Hindlimb muscle (tissue), 1 donor: ENCODE data around the gene BSND. TPM values are rescaled to one million over a fixed set of nuclear protein-coding genes. Genes with fewer than 3 reads are reported as not detected.

Source experiments
- DNase-seq: peaks from one replicate; pipeline ENCODE4 v3.0.0-alpha.2; 2013
- polyA plus RNA-seq: library from polyadenylated mRNA; unstranded; fragments of 120-200 nt; gene quantifications from one replicate; pipeline ENCODE4 v1.2.1, GENCODE V29; 2013; ENCODE audit not compliant: insufficient read length

The BSND gene
- polyA plus RNA-seq, 1 donor: 0.08 TPM

DNA sequence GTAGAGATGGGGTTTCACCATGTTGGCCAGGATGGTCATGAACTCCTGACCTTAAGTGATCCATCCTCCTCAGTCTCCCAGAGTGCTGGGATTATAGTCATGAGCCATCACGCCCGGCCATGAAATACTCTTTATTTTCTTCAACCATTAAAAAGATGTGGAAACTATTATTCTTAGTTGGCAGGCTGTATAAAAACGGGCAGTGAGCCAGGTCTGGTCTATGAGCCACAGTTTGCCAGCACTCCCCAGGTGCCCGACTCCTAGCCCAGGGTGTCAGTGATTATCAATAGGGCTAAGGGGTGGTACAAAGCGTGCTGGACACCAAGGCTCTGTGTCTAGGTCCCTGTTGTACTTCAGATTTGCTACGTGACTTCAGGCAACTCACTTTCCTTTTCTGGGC, 22.0 kb upstream of the BSND start:
- DNase-seq: no peak

DNA sequence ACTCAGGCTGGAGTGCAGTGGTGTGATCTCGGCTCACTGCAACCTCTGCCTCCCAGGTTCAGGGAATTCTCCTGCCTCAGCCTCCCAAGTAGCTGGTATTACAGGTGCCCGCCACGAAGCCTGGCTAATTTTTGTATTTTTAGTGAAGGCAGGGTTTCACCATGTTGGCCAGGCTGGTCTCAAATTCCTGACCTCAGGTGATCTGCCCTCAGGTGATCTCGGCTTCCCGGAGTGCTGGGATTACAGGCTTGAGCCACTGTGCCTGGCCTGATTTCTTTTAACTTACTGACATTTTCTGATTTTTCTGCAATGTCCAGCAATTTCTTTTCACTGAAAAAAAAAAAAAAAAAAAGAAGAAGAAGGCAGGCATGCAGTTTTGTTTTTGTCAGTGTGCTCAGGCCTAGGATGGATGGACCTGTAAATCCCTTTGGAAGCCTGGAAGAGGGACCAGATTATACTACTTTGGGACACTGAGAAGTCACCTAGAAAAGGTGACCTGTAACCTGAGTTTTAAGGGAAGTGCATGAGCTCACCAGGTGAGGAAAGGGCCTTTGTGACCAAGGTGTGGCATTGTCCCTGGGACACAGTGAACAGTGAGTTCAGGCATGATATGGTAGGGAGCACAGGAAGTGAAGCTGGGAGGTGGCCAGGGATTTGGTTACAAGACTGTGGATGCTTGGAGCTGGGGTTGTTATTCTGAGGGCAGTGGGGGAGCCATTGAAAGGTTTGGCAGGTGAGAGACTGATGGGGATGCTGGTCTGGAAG, 21.0 kb upstream of the BSND start:
- DNase-seq: no peak

DNA sequence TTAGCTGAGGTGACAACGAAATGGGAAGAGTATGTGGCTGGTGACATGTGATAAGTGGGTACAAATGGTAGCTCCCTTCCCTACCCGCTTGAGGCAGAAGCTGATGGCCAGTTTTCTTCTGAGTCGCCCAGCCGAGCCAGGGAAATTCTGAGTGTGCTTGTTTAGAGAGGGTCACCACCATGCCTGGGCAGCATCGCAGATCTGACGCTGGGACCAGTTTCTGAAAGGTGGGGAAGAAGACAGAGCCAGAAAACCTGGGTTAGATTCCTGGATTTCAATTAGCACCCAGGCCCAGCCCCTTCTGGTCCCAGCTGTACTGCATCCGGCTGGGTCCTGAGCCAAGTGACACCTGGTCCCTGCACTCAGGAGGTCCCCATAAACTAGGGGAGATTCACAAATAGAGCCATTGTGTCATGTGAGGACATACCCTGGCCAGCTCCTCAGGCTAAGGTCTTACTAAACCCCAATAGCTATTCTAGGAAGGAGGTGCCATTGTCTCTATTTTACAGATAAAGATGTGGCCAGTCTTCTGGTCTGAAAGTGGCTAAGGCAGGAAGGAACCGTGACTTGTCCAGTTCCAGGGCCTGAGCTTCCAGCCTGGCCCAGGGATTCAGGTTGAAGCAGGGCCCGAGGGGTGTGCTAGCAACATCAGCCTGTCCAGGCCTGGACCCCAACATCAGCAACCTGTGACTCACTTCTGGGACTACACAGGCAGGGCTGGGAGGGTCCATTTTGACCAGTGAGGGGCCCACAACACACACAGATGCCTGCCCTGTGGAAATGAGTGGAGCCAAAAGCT, 20.0 kb upstream of the BSND start:
- DNase-seq: no peak

DNA sequence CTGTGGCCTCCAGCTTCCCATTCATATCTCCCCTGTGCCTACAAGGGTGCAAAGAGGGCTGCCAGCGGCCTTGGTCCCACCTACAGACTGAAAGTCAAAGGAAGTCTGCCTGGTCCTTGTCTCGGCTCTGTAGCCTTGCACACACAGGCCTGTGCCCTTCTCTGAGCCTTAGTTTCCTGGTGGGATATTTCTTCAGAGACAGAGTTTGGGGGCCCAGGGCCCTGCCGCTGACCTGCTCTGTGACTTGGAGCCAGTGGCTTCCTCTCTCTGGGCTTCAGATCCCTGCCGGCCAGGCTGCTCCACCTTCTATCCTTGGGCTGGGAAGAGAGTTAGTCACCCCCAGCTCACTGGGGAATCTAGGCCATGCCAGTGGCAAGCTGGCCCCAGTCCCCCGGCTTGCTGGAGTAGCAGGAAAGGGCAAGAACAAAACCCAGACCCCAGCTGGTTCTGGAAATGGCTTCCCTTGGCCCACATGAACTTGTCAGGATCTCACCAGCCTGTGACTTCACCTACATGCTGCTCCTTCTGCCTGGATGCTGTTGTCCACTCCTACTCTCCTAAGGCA, 19.3 kb upstream of the BSND start:
- DNase-seq: no peak

DNA sequence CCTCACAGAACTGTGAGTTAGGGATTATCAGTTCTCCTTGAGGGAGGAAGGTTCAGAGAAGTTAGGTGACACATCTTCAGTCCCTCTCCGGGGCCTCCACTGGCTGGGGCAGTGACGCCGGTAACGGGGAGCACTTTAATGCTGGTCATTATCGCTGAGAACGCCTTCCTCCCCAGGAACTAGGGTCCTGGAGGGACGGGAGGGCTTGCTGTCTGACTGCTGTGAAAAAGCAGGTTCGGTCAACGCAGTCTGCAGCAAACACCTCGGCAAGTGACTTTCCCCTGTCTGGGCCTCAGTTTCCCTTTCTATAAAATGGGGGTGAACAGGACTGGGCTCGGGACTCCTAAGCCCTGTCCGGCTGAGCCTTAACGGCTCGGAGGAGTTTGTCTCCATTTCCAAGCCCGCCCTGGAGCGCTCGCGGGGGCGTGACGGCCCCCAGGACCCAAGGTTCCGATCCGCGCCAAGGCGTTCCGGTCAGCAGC, 18.6 kb upstream of the BSND start:
- DNase-seq: no peak

DNA sequence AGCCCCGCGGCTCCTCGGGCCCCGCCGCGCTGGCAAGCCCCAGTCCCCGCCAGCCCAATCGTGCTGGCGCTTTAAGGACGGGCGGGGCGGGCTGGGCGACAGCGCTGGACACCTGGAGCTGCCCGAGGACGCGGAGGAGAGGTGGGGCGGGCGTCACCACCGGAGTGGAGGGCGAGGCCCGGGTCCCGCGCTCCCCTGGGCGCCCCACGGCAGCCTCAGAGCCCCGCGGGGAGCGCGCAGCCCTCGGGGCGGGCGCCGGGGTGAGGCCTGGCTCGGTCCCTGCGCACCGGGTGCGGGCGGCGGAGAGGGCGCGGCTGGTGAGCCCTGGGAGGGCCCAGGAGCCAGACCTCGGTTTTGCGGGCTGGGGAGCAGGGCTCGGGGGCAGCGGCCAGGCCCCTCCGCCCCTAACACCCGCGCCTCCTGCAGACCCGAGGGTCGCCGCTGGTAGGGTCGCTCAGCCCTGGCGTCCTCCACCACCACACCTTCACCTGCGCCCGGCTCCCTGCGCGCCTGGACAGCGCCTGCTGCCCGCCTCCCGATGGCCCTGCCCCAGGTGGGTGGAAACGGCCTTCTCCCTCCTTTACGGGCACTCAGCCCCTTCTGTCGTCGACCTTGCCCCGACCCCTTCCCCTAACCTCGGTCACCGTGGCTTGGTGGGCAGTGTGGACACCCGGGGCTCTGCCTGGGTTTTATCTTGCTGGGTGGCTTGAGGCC, 18.0 kb upstream of the BSND start, which contains the start of gene TMEM61:
TSS of gene TMEM61 (plus strand) at position 101 of the 714 bp plus-strand sequence. CDS start at position 539, 438 bp downstream.
- no peak for DNase-seq

DNA sequence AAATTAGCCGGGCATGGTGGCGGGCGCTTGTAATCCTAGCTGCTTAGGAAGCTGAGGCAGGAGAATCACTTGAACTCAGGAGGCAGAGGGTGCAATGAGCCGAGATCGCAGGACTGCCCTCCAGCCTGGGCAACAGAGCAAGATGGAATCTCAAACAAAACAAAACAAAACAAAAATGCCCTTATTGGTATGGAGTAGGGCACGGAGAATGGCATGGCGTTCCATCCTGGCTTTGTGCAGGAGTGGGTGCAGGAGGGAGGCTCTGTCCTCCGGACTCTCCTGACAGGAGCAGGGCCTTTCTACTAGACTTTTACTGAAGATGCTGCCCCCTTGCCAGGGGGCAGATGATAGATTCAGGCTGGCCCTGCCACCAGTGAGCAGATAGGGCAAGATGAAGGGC, 17.3 kb upstream of the BSND start:
- DNase-seq: no peak

DNA sequence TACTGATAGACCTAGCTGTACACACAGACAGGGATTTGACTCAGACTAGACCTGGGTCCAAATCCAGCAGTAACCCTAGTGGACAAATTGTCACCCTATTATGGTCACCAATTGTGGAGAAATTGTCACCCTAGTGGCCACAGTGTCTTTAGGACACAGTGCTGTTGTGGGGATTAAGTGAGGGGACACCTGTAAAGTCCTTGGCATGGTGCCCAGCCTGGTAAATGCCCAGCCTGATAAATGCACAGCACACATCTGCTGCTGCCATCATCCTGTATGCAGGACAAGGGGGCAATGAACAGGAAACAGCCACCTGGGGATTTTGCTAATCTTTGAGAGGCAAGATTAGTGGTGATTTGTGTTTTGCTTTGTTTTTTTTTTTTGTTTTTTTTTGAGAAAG, 16.0 kb upstream of the BSND start:
- no peak for DNase-seq

DNA sequence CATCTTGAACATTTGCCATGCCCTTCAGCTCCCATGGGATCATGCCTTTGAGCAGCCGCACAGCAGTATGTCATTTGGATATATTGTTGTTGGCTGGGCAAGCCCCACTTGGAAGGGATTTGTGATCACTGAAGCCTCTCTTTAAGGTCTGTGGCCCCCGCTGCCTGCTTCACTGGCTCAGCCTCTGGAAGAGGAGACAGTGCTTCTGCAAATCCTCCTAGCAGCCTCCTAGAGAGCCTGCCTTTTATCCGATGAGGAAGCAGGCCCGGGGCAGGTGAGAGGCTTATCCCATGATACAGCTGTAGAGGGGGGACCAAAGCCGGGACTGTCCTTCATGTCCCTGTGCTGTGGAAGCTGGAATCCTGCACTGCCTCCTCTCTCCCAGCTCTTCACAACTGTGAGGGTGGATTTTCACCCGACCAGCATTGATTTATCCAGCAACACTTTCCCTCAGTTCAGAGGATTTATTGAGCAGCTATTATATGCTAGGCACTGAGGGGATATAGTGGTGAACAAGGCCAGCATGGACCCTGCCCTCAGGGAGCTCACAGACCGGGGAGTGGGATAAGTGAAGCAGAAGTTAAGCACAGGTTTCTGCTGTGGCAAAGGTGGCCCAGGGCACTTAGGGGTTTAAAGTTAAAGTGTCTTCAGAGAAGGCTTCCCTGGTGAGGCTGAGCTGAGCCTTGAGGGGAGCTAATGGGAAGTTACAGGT, 14.4 kb upstream of the BSND start:
- no peak for DNase-seq

DNA sequence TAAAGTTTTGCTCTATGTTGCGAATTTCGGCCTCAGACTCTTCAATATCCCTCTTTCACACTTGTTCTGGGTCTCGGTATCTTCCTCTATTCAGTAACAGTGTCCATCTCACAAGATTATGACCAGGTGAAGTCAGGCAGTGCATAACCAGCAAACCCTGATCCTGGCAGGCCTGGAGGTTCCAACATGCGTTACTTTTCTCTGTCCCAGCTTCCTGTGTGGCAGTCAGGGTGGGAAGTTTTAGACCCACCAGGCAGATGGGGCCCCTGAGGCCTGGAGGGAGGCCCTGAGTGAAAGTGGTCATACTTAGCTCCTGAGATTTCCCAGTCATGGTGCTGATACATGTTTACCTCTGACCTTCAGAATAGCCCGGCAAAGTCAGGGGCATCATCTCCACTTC, 13.2 kb upstream of the BSND start:
- no peak for DNase-seq

DNA sequence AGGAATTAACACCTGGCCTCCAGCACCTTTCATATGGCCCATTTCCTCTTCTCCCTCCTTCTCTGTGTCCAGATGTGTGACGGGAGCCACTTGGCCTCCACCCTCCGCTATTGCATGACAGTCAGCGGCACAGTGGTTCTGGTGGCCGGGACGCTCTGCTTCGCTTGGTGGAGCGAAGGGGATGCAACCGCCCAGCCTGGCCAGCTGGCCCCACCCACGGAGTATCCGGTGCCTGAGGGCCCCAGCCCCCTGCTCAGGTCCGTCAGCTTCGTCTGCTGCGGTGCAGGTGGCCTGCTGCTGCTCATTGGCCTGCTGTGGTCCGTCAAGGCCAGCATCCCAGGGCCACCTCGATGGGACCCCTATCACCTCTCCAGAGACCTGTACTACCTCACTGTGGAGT, 12.7 kb upstream of the BSND start:
- DNase-seq: no peak

DNA sequence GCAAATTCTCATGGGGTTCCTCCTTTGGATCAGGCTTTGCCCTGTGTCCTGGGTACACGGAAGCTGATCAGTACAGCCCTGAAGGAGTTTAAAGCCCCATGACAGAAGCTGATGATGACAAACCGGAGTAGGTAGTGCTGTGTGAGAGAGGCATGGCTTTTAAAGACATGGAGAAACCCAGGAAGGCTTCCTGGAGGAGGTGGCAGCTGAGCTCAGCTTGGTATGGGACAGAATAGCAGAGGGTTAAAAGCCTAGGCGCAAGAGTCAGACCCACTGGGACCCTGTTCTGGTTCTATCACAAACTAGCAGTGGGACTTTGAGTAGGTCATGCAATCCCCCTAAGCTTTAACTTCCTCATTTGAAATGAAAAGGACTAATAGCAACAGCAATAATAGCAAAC, 12.2 kb upstream of the BSND start:
- DNase-seq: no peak

DNA sequence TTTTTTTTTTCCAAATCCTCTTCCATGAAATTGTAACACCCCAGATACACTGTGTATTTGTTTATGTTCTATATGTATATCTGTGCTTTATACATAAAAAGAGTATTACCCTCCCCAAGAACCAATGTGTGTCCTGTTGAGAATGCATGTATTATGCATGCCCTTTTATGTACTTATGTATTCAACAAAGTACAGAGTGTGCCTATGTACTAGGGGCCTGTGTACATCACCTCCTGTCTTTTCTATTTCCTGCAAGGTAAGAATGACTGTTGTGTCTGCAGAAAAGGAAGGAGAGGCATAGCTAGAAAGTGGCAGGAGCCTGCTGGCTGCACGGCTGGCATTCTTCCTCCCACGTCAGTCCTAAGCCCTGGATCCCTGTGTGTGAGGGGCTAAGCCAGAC, 11.3 kb upstream of the BSND start:
- no peak for DNase-seq

DNA sequence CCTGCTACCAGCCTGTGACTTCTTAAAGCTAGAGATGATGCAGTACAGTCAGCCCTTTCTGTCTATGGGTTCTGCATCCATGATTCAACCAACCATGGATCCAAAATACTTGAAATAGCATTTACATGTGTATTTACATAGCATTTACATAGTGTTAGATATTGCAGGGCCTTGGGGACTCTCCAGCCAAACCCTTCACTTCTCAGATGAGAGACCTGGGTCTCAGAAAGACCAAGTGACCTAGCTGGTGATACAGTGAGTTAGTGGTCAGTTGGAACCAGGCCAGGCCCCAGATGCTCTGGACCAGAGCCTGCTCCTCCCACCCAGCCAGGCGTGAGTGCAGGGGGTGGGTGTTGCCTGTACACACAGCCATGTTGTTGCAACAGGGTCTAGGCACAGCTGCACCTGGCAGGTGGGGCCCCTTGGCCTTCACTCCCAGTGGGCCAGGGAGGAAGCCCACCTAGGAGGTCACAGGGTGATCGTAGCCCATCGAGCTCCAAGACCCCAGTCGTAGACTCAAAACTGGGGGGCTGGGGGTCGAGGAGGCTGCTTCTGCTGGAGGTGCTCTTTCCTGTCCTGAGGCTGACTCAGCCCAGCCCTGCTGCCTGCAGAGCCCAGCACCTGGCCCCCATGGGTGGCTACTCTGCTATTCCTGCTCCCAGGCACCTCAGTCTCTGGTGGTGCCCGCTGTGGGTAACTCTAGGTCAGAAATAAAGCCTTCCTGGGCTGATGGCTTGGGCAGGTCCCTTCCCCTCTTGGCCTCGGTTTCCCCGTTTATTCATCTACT, 10.6 kb upstream of the BSND start:
- no peak for DNase-seq

DNA sequence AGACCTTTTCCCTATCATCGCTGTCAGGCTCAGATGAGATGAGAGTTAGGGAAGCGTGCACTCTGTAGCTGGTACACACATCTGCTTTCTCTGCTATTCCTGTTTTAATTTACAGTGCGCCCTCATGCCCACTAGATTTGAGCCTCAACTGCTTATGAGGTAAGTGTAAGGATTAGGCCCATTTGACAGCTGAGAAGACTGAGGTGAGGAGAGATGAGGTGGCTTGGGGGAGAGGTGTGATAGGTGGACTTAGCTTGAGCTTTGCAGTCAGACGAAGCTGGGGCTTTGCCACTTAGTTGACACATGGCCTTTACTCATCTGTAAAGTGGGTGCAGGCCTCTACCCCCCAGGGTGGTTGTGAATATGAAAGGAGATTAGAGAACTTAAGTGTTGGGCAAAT, 9.8 kb upstream of the BSND start:
- no peak for DNase-seq

DNA sequence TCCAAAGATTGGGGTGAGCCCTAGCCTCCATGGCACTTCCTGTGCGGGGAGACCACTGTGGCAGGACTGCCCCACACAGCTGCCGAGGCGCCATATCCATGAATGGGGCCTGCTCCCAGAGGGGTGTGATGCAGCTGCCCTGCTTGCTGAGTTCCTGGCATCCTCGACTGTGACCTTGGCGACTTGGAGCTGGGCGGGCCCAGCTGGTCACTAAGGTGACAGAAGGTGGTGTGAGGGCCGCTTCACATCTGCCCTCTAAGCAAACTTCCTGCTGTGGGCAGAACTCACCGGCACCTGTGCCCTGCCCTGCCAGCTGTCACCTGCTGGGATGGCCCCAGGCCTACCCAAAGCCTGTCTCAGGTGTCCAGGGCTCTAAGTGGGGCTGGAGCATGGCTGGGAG, 9.3 kb upstream of the BSND start:
- DNase-seq: no peak

DNA sequence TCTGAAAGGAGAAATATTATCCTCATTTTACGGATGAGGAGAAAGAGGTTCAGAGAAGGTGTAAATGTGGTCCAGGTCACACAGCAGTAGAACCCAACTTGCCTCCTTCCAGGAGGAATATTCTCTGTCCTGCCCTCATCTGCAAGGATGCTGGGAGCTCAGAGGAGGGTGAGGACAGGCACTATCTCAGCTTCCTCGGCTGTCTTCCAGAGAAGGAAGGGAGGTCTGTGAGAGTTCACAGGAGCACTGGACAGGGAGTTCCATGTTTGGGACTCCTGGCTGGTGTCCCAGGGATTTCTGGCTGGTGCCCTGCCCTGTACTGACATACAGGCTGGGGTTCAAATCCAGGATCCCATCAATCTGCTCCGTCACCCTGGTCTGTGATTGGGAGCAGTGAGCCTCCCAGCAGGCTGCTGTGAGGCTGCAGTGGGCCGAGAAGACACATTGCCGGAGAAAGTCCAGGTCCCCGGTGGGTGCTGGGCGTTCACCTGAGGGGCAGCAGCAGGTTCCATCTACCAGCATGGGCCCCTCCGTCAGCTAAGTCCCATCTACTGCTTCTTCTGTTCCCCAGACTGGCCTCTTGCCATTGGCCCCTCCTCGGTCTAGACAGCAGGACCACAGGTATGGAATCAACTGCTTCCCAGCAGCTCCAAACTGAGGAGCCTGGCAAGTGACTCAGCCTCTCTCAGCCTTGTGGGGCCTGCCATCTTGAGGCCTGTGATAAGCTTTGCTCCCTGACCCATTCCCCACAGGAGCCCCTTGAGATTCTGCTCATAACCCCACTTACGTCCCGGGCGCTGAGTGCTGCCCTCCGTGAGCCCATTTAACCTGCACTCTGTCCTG, 8.5 kb upstream of the BSND start:
- no peak for DNase-seq

DNA sequence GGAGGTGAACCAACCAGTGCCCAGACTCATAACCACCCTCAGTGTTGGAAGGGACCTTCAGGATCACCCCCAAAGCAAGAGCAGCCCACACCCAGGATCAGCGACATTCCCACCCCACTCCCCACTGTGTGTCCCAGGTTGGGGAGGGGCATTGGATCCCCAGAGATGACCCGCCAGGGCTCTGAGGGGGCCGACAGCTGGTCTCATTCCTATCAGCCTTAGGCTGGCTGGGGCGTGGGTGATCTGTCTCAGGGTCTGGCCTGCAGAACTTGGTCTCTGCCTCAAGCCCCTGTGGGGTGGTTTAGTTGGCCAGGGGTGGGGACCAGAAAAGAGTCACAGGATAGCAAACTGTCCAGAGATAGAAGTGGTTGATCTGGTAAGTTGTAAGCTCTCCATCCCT, 7.8 kb upstream of the BSND start:
- no peak for DNase-seq

DNA sequence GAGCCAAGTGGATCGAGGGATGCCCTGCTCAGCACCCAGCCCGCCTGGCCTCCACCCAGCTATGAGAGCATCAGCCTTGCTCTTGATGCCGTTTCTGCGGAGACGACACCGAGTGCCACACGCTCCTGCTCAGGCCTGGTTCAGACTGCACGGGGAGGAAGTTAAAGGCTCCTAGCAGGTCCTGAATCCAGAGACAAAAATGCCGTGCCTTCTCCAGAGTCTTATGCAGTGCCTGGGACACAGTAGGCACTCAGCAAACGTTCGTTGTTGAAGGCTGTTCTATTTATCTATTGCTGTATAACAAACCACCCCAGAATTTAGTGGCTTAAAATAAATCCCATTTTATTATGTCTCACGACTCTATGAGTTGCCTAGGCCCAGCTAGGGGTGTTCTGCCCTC, 6.8 kb upstream of the BSND start:
- DNase-seq: no peak

DNA sequence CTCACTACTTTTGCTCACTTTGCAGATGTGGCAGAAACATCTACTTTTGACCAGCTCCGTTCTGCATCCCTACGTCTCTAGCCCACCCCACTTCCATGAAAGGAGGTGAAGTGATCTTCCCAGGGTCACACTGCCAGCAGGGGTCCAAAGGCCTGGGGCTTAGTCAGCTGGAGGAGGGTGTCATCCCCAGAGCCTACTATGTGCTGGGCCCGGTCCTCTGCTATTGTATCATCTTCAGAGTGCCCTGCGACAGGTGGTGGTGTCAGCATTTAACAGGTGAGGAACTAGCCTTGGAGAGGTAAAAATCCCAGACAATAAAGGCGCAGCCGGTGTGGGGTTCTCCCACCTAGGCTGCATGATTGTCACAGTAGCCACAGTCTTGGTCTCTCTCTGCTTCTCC, 5.6 kb upstream of the BSND start:
- DNase-seq: no peak
